ENCODE measurements around the gene DPYSL3.

DPYSL3 gene

DNA sequence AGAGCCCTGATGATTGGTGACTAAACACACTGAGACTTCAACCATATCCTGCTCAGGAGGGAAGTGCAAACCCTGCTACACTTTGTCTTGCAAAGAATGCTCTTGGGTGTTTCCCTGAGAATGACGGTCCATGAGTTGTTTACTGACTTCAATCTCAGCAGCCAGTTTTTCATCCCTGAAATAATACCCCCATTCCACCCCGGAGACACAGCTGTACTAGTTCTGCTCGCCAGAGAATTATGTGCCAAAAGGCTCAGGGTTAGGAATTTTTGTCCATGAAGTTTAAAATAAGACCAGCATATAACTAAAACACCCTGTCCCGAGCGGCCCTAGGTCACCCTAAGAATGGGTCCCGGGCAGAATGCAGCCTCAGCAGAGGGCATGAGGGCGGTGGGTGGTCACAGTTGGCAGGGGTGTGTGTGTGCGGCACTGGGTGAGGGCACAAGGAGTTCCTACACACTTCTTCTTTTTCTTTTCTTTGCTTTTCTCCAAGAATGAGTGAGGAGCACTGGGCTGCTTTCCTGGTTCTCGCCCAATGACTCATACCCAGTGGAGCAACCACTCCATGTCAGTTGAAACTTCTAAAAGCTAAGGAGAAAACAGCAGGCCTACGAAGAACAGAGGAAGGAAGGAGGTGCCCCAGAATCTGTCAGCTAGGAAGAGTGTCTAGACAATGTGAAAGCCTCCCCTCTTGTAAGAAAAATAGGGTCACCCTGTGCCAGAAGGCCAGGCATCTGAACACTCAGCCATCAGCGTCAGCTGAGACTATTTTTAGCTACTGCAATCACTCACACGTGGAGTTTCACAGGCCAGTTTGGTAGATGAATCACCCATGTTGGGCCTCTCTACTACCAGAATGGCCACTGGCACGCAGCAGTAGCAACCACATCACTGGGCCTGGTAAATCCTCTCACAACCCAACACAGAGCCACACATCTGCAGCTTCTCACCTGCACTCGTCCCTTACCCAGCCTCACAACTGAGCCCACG, 105.9 kb downstream of the DPYSL3 start:
- DNase-seq (ENCODE audit: low spot score), result peak; percentile 20

- no peak for DNase-seq (ENCODE audit: low spot score)
These were observed 109.0 kb downstream of the DPYSL3 start for GRCh38 chr5:147400881-147401280.

GRCh38 chr5:147400126-147400809, 109.6 kb downstream of the DPYSL3 start:
- no peak for DNase-seq (ENCODE audit: low spot score)

DNA sequence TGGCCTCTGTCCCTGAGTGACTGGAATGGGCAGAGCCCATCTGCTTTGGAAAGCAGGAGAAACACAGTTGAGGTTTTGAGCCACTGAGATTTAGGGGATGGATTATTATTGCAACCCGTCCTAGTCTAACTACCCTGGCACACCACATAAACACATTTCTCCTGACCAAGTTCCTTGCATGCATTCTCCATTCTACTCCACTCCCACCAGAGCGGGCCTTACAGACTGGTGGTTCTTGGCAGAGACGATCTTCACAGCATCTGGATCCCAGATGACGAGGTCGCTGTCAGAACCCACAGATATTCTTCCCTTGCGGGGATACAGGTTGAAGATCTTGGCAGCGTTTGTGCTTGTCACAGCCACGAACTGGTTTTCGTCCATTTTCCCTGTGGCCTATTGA, 111.0 kb downstream of the DPYSL3 start:
- no peak for DNase-seq (ENCODE audit: low spot score)

DNA sequence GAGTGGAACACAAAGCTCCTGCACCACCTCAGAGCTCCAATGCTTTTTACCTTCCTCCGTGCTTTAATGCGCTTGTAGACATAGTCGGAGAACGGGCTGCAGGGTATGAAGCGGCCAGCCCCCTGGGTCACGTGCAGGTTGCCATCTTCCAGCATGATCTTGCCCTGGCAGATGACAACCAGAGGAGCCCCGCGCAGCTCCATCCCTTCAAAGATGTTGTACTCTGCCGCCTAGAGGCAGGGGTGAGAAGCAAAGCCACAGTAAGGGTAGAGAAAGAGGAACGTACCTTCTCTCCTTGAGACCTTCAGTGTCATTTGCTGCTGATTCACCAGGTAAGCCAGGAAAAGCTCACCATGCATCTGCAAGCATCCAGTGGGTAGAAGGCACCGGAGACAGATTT, 112.3 kb downstream of the DPYSL3 start:
- no peak for DNase-seq (ENCODE audit: low spot score)

DNA sequence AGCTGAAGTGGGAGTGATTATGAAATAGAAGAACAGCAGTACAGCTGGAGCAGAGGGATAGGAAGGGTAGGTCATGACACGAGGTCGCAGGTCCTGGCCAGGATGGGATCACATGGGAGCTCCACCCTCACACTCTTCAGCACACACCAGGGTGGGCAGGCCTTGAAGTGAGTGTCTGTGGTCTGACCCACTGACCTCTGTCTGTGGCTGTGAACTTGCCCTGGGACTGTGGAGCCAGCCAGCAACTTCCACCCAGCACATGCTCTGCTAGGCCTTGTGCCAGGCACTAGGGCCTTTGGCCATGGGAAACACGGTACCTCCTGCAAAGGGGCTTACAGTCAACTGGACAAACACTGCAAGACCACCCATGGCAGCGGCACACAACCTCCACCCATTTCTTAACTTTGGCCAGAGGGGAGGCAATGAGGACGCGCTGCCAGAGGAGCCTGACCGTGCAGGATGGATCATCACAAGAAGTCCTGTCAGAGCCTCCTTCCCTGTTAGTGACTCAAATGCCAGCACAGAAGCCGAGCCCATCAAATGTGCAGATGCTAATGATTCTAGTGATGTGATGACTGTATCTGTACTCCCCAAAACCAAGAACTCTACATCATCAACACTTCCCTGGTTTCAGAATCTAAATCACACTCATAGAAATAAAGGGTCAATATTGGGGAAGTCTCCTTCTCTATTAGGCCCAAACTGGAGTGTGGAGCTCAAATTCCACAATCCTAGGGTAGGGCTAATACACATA, 113.6 kb downstream of the DPYSL3 start:
- no peak for DNase-seq (ENCODE audit: low spot score)

GRCh38 chr5:147393874-147394672, 115.8 kb downstream of the DPYSL3 start:
- DNase-seq (ENCODE audit: low spot score), result no peak

DNA sequence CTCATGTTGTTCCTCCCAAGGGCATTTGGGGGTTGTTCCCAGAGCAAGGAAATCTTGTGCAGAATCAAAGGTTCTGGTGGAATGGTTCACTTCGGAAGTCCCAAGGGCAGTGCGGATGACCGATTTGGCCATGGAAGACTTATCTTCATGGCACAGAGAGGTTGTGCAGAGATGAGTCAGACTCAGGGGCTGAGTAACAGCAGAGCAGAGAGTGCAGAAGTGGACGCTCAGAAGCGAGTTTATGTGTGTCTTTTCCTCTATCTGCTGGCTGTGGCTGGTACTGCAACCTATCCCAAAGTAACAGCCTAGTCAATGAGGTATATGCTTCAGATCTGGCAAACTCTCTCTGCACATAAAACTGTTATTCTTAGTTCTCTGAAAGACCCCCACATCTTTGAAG, 118.1 kb downstream of the DPYSL3 start:
- peak; percentile 20 for DNase-seq (ENCODE audit: low spot score)

- DNase-seq (ENCODE audit: low spot score), result no peak
These were observed 119.1 kb downstream of the DPYSL3 start for GRCh38 chr5:147390654-147391225.

DNA sequence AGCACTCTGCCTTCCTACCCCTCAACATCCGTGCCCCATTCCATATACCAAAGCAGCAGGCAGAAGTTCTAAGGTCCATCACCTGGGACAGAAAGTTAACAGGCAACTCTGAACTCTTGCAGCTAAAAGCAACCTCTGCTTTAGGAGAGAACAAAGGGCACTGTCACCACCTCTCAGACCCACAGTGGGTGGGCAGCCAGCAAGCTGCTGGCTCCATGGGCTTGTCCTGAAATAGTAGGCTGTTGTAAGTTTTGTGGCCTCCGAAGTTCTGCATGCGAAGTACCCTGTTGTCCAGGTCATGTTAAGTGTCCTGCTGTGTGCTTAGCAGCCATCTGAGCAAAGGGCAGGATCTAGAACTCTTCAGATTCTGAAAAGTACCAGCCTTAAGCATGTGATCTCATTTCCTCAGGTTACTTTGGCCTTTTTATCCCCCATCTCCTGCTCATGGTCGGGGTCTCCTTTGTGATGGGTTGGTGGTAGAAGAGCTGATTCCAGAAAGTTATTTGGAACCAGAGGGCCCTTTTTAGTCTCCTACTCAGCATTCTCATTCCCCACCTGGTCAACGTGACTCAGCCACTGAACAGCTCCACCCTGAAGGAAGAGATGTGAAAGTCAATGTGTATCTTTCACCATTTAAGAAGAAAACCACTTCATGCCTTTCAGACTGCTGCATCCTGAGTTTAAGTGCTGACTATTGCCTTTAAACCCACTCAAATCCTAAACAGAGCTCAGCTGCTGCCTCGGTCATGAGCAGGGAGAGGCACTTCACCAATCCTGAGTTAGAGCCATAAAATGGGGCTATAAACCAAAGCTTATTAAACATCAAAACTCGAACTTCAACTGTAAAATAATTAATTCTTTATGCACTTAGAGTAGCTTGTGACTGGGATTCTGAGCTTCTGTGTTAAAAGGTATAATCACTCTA, 121.4 kb downstream of the DPYSL3 start:
- no peak for DNase-seq (ENCODE audit: low spot score)

DNA sequence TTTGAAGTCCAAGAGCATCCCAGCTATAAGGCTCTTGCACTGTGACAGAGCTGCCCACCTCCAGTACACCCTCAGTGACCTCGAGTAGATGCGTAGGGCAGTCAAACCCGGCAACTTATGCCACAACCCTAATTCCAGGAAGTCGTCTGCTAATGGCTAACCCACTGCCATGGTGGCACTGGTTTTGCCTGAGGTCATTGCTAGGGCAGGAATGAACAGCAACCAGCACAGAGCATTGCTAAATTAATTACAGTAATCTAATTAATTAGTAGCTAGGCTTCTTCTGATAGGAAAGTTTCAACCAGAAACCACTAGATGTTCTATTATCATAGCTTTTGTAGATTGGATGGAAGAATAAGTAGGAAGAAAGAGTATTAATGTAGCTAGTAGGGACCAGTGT, 122.8 kb downstream of the DPYSL3 start:
- DNase-seq (ENCODE audit: low spot score), result no peak

DNA sequence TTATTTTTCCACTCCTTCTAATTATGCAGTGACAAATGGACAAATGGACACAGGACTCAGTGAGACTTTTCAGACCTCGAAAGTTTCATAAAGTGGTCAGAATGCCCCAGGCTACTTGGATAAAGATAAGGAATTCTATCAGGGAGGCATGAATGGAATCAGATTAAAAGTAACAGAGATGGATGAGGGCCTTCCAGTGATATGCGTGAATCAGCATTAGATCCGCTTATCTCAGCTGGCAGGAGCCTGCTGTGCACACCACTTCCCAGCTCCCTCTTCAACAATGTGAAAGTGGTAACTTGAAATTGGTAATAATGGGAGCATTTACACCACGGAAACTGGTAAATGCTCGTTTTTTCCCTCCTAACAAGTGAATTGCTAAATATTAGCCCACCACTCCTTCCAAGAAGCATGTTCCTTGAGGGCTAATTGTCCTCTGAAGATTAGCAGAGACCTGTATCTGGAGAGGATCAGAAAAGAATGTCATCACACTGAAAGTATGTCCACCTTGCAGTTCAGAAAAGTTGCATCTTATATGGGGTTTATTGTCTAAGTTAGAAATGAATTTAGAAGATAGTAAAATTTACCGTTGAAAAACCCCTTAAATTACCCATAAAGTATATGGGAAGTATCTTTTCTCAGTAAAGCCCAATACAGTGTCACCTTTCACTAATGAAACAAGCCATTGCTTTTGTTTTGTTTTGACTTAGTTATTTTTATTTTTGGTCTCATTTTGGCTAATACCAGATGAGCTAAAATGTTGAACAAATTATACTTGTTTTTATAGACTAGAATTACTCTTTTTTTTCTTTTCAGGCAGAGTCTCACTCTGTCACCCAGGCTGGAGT, 125.3 kb downstream of the DPYSL3 start:
- no peak for DNase-seq (ENCODE audit: low spot score)

- no peak for DNase-seq (ENCODE audit: low spot score)
These were observed 127.1 kb downstream of the DPYSL3 start for GRCh38 chr5:147382776-147383175.

- DNase-seq (ENCODE audit: low spot score), result no peak
These were observed 128.3 kb downstream of the DPYSL3 start for GRCh38 chr5:147381555-147381954.

GRCh38 chr5:147377682-147378081, 132.2 kb downstream of the DPYSL3 start:
- DNase-seq (ENCODE audit: low spot score), result no peak

- DNase-seq (ENCODE audit: low spot score), result no peak
These were observed 134.7 kb downstream of the DPYSL3 start for GRCh38 chr5:147375151-147375550.

- DNase-seq (ENCODE audit: low spot score), result no peak
These were observed 136.5 kb downstream of the DPYSL3 start for GRCh38 chr5:147373328-147373727.

DNA sequence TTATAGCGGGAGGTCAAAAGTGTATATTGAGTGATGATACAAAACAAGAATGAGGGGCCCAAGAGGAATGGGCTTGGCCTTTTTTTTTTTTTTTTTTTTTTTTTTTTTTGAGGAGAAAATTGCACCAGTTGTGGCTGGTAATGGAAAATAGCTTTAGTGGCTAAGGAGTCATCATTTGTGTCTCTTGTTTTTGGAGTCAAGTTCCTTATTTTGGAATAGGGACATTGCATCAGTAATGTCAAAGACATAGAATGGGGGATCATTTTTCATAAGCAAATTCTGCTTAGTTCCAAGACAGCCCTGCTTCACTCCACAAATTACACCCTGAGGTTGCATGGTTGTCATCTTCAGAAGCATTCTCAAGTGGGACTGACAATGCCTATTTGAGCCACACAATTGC, 137.7 kb downstream of the DPYSL3 start:
- no peak for DNase-seq (ENCODE audit: low spot score)

GRCh38 chr5:147371290-147371689, 138.6 kb downstream of the DPYSL3 start:
- DNase-seq (ENCODE audit: low spot score), result no peak
